GM12892 (cell line): ENCODE data around the gene UNC13D.

Experiments
- POLR2A ChIP-seq: IDR thresholded peaks from 2 replicates; pipeline ENCODE4 v1.6.1; 2011; ENCODE audit warnings: low read depth, low read length, control low read depth
- TAF1 ChIP-seq: IDR thresholded peaks from 2 replicates; pipeline ENCODE4 v1.6.1; 2011; ENCODE audit warnings: low read depth, mild to moderate bottlenecking, control low read depth, low read length, borderline replicate concordance

DNA sequence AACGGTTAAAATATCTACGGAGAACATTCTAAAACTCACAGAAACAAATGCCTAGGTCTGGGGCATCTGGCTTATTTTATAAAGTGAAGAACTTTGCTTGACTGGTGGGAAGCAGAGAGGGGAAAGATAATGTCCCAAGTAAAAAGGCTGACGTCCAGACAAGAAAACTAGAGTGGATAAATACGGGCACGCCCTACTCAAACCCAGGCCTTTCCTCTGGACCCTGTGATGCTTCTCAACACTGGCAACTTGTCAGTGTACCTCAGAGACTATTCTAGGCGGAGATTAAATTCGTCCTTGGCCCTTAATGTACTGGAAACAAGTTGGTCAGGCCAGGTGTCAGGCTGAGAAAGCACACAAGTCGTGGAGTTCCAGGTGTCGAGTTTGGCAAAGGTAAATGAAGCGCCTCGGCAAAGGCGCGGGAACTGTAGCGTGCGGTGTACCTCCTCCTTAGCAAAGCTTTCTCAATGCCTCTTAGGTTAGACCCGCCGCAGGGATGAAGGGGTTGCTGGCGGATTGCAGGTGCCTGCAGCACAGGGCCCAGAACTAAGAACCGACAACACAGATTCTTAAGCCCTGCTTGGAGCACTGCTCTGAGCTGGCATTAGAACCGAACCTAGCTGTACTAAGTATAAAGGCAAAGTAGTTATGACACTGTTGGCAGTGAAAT lies 60.3 kb downstream of the UNC13D start:
- TF ChIP-seq POLR2A (no peak), TAF1 (no peak)
